ENCODE measurements around the gene CHD9. TPM values are rescaled to one million over a fixed set of nuclear protein-coding genes. Genes with fewer than 3 reads are reported as not detected.

The CHD9 gene
- total and polyA plus RNA-seq, 9 of the 15 experiments (the other 6 are each of a cell fraction or from before 2014, with no cell fraction given), result 29.0 to 69.3 (median 40.6) TPM

GRCh38 chr16:53123747-53124146 lies 69.0 kb downstream of the CHD9 start (continued):
- TF ChIP-seq, protein P1, sequence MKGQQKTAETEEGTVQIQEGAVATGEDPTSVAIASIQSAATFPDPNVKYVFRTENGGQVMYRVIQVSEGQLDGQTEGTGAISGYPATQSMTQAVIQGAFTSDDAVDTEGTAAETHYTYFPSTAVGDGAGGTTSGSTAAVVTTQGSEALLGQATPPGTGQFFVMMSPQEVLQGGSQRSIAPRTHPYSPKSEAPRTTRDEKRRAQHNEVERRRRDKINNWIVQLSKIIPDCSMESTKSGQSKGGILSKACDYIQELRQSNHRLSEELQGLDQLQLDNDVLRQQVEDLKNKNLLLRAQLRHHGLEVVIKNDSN (CRISPR knock-in tag; IDR thresholded peaks at IDR 0.05), result no peak
- TF ChIP-seq ZNF143 (CRISPR knock-in tag; IDR thresholded peaks at IDR 0.05) (no peak), MEIS2 (IDR thresholded peaks at IDR 0.05; ENCODE audit: partially characterized antibody) (no peak), ASH1L (IDR thresholded peaks at IDR 0.05; ENCODE audit: borderline replicate concordance, low read depth, partially characterized antibody) (no peak), KDM1A (IDR thresholded peaks at IDR 0.05) (no peak)

DNA sequence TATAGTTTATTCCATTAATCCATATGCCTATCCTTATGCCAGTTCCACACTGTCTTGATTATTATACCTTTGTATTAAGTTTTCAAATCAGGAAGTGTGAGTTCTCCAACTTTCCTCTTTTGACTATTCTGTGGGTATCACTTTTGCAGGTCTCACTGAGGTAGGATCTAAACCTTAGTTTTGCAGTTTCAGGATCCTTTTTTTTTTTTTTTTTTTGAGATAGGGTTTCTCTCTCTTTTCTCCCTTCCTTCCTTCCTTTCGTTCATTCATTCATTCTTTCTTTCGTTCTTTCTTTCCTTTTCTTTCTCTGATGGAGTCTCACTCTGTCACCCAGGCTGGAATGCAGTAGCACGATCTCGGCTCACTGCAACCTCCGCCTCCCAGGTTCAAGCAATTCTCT lies 71.6 kb downstream of the CHD9 start:
- H2AFZ ChIP-seq (ENCODE audit: low read depth, low read length), result no peak overlapping the region
- ChIA-PET CTCF (ENCODE audit: low intra/inter-chr PET ratio) (no interaction called here), POLR2A (interaction anchor here (1.4 kb wide), 1 partner anchor 27 kb away, joined by 5 read pairs; no protein-coding TSS in a partner anchor)
- FAIRE-seq (no peak), DNase-seq (ENCODE audit: extremely low read depth in 1 of 4, low spot score in 3 of 4) (no peak), ATAC-seq (no peak)
- H3K4me1 ChIP-seq (replicated peaks in 1 of 2; ENCODE audit: control insufficient read depth in 2 of 2, insufficient read depth in 2 of 2, low read length in 2 of 2), result peaks cover 14 to 15% of the 10 kb centered on the region in 2 experiments; a peak in 4 of 5 replicates
- H3K9me3 ChIP-seq (replicated peaks; ENCODE audit: control insufficient read depth, insufficient read depth, low read depth, low read length), result no peaks in the 10 kb centered on the region
- H3K27me3 ChIP-seq (ENCODE audit: control insufficient read depth in 2 of 2, insufficient read depth in 2 of 2, low read length in 2 of 2), result no peaks in the 10 kb centered on the region
- H3K36me3 ChIP-seq (ENCODE audit: control insufficient read depth, insufficient read depth, low read length), result no peaks in the 10 kb centered on the region
- no peaks in the 10 kb centered on the region for H3K9me1 ChIP-seq (ENCODE audit: control insufficient read depth, insufficient read depth, low read length)
- in situ Hi-C loops (cut with MboI) (no loop called here), intact Hi-C loops (cut with micrococcal nuclease) (no loop called here)
- H3K4me2 ChIP-seq (ENCODE audit: insufficient read depth, low read length), result no peak overlapping the region
- no peak overlapping the region for H3K27ac ChIP-seq (ENCODE audit: extremely low read depth, low read depth, low read length)
- H3K9ac ChIP-seq (ENCODE audit: insufficient read depth in 1 of 2, low read depth in 2 of 2, low read length in 2 of 2), result no peak overlapping the region
- WGBS (ENCODE audit: insufficient coverage, low coverage, missing lambda C conversion rate), result 96% methylated on average over 4 of the region's 5 CpGs
- peaks cover 43% of the 10 kb centered on the region for H3K79me2 ChIP-seq (ENCODE audit: control insufficient read depth, insufficient read depth, low read length)
- H4K20me1 ChIP-seq (replicated peaks; ENCODE audit: control insufficient read depth, insufficient read depth, low read length), result no peaks in the 10 kb centered on the region
- BruUV-seq (replicated peaks), result no TSS peak
- H3K4me3 ChIP-seq, result no peak overlapping the region
- TF ChIP-seq, protein P2, sequence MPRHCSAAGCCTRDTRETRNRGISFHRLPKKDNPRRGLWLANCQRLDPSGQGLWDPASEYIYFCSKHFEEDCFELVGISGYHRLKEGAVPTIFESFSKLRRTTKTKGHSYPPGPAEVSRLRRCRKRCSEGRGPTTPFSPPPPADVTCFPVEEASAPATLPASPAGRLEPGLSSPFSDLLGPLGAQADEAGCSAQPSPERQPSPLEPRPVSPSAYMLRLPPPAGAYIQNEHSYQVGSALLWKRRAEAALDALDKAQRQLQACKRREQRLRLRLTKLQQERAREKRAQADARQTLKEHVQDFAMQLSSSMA (CRISPR knock-in tag; IDR thresholded peaks at IDR 0.05), result no peak
- TF ChIP-seq TOE1 (IDR thresholded peaks at IDR 0.05; ENCODE audit: borderline replicate concordance) (no peak), TOE1 (CRISPR knock-in tag; IDR thresholded peaks at IDR 0.05; ENCODE audit: borderline replicate concordance, low read depth) (no peak), PHB2 (IDR thresholded peaks at IDR 0.05; ENCODE audit: low read depth) (no peak), TEAD2 (tag; IDR thresholded peaks at IDR 0.05) (no peak), CBX5 (IDR thresholded peaks at IDR 0.05; ENCODE audit: borderline replicate concordance, low read depth) (no peak), HSF4 (CRISPR knock-in tag; IDR thresholded peaks at IDR 0.05; ENCODE audit: borderline replicate concordance) (no peak), ZNF79 (CRISPR knock-in tag; IDR thresholded peaks at IDR 0.05; ENCODE audit: low read depth) (no peak), PTBP1 (IDR thresholded peaks at IDR 0.05; ENCODE audit: low read depth, low read length) (no peak), KAT8 (IDR thresholded peaks at IDR 0.05; ENCODE audit: low read depth) (no peak), PML (IDR thresholded peaks at IDR 0.05; ENCODE audit: low read length) (no peak), KDM2B (CRISPR knock-in tag; IDR thresholded peaks at IDR 0.05) (no peak), ELK3 (CRISPR knock-in tag; IDR thresholded peaks at IDR 0.05) (no peak), RBM34 (IDR thresholded peaks at IDR 0.05; ENCODE audit: borderline replicate concordance, insufficient read depth, low read length) (no peak)
- TF ChIP-seq, protein P3, sequence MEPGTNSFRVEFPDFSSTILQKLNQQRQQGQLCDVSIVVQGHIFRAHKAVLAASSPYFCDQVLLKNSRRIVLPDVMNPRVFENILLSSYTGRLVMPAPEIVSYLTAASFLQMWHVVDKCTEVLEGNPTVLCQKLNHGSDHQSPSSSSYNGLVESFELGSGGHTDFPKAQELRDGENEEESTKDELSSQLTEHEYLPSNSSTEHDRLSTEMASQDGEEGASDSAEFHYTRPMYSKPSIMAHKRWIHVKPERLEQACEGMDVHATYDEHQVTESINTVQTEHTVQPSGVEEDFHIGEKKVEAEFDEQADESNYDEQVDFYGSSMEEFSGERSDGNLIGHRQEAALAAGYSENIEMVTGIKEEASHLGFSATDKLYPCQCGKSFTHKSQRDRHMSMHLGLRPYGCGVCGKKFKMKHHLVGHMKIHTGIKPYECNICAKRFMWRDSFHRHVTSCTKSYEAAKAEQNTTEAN (CRISPR knock-in tag; IDR thresholded peaks at IDR 0.05), result no peak
